HEK293T (cell line): ENCODE results near the gene PRR33.

Source experiments
- BHLHE40 ChIP-seq: fragments of 450-650 bp; IDR thresholded peaks from 2 replicates; pipeline ENCODE4 v1.6.1; 2016; ENCODE audit warnings: mild to moderate bottlenecking, moderate library complexity, borderline replicate concordance
- ELF4 ChIP-seq: fragments of 450-650 bp; IDR thresholded peaks from 2 replicates; pipeline ENCODE4 v1.6.1; 2017; ENCODE audit warnings: antibody characterized with exemption
- FOXA1 ChIP-seq: fragments of 450-650 bp; IDR thresholded peaks from 2 replicates; pipeline ENCODE4 v1.6.1; 2016; ENCODE audit warnings: mild to moderate bottlenecking
- FOXM1 ChIP-seq: fragments of 450-650 bp; IDR thresholded peaks from 2 replicates; pipeline ENCODE4 v1.6.1; 2017; ENCODE audit warnings: mild to moderate bottlenecking, borderline replicate concordance
- HDGF ChIP-seq: fragments of 450-650 bp; IDR thresholded peaks from 2 replicates; pipeline ENCODE4 v1.6.1; 2017; ENCODE audit warnings: antibody characterized with exemption, borderline replicate concordance
- LEF1 ChIP-seq: fragments of 450-650 bp; IDR thresholded peaks from 2 replicates; pipeline ENCODE4 v1.6.1; 2017; ENCODE audit warnings: mild to moderate bottlenecking, borderline replicate concordance
- NFRKB ChIP-seq: fragments of 450-650 bp; IDR thresholded peaks from 2 replicates; pipeline ENCODE4 v1.6.1; 2016; ENCODE audit warnings: mild to moderate bottlenecking, moderate library complexity
- SP1 ChIP-seq: fragments of 450-650 bp; IDR thresholded peaks from 2 replicates; pipeline ENCODE4 v1.6.1; 2017

GRCh38 chr11:1920909-1921573 is 29.3 kb upstream of the PRR33 start:
- no peak for TF ChIP-seq SP1
- TF ChIP-seq HDGF = no peak
- TF ChIP-seq NFRKB = no peak
- TF ChIP-seq LEF1 = no peak
- no peak for TF ChIP-seq FOXA1
- no peak for TF ChIP-seq FOXM1
- TF ChIP-seq BHLHE40 = no peak
- TF ChIP-seq ELF4 = no peak
